Measurements from ENCODE around the gene CAVIN1.
"Not testable (repeated sequence)": the region's sequence is repeated elsewhere in the genome, so short reads cannot be mapped to it uniquely, and the experiment has no call there.

Gene CAVIN1

DNA sequence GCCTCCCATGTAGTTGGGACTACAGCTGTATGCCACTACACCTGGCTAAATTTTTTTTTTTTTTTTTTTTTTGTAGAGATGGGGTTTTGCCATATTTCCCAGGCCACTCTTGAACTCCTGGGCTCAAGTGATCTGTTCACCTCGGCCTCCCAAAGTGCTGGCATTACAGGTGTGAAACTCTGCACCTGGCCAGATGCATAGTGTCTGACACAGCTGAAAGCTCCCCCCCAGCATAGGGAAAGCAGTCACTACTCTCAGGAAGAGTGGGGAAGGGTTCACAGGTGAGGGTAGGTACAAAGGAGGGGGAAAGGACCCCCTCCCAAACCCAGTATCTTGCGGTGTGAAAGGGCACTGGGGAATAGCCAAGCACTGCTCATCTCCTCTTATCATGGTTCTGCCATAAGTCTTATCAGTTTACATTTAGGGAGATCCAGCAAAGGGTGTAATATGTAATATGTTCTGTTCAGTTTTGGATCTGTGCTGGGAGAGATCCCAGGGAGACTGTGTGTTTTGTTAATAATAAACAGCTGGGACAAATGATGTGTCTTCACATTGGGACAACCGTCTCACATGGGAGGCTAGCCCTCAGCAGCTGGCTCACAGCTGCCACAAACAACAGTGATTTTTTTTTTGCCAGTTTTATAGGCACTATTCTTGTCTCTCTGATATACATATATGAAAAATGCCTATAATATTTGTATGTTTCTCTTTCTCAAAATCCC lies 6.8 kb upstream of the CAVIN1 start:
- ATAC-seq, result no peak

DNA sequence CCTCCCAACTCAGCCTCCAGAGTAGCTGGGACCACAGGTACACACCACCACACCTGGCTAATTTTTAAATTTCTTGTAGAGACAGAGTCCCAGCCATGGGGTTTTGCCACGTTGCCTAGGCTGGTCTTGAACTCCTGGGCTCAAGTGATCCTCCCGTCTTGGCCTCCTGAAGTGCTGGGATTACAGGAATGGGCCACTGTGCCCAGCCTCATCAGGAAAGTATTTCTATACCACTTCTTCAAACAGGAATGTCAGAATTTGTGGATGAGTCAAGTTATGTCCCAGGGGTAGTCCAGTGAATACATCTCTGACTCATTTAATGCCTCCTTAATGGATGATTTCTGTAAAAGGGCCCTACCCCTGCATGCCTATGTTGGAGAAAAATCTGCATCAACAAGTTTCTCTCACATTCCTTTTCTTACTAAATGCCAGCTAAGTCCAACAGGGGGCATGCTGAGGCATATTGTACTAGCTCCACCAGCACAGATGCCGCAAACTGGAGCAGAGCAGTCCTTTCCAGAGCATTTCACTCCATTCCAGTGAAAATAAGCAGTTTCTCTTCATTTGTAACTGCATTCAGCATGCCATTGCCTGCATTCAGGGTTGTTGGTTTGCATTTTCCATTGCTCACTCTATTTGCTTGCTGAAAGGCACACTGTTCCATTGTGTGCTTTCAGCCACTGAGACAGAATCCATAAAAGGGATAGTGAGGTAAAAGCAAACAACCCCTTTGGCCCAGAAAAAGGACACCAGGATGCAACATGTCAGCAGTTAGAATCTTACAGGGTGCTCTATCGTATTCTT lies 5.3 kb upstream of the CAVIN1 start:
- ATAC-seq, result peak; percentile 44 to 51

DNA sequence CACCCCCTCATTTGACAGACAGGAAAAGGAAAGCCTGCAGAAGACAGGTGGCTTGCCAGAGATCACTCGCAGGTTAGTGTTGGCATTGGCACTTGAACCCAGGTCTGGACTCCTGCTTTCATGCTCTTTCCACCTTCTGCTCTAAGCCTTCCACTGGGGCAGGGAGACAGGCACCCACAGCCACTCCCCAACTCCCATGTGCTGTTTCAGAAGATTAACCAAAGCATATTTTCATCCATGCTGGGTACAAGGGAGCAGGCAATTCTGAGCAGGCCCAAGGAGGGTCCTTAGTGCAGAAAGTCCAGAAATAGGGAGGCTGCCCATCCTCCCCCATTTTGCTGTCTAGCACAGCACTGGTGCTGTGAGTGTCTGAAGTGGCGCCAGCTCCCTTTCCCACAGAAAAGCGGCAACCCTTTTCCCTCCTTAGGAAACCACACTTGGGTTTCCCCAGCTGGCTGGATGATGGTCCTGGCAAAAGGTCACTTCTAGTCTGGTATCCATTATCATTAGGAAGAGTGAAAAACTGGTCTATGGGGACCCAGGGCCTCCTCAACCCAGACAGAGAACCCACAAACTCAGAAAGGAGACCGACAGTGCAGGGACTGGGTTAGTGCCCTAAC lies 2.0 kb upstream of the CAVIN1 start:
- ATAC-seq, result no peak

DNA sequence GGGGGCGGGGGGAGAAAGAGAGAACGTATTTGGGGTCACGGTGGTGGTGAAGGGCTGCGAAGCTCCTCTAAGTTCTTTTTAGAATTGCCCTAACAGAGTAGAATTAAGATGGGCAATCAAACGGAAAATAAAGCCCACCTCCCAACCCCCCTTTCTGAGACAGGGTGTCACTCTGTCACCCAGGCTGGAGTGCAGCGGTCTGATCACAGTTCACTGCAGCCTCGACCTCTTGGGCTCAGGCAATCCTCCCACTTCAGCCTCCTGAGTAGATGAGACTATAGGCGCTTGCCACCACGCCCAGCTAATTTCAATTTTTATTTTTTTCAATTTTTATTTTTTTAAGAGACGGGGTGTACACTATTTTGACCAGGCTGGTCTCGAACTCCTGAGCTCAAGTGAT lies 710 bp upstream of the CAVIN1 start:
- ATAC-seq, result no peak

DNA sequence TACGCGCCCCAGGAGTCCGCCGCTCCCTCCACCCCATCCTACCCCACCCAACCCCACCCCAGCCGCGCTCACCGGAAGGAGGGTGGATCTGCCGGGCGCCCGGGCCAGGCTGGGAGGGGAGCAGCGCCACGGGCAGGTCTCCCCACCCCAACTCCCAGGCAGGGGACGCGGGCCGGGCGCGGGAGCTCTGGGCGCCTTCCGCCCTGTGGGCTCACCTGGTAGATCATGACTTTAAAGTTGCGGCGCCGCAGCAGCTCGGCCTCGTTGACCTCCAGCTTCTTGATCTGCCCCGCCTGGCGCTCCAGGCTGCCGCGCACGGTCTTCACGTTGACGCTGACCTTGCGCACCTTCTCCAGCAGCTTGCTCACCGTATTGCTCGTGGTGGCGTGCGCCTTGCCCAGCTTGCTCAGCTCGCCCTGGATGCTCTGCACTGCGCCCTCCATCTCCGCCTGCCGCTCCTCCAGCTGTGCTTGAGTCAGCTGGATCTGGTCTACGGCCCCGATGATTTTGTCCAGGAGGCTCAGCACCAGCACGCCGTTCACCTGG lies 571 bp downstream of the CAVIN1 start:
- peak; percentile 57 to 59 for ATAC-seq

DNA sequence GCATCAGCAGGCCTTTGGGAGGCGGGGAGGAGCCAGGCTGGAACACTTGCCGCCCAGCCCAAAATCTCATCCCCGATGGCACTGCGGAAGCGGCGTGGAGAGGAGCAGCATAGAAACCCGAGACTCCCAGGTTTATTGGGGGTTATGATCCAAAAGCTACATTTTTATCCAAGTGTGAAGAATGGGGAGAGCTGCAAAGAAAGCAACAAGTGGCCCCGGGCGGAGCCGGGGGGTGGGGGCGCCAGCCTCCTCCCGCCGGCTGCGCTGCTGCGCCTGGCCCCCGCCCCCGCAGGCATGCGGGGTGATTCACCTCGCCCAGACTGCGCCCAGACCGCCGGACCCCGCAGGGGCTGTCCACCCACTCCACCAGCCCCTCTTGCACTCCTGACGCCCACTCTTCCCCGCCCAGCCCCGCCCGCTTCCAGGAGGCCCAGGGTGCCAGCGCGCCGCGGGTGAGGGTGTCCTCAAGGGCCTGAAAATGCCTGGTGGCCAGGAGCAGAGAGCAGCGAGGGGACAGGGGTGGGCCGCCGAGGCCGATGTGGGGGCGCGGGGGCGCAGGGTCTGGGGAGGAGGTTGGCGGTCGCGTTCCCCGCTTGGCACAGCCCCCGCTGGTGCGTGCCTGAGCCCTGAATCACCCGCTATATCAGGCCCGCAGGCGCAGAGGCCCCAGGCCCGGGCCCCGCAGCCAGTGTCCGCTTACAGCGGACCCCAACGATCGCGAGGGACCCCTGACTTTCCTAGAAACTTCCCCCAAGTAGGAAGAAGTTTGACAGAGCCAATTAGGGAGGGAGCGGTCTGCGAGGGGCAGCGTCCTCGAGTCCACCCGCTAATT lies 1.3 kb downstream of the CAVIN1 start:
- peak; percentile 37 to 45 for ATAC-seq

DNA sequence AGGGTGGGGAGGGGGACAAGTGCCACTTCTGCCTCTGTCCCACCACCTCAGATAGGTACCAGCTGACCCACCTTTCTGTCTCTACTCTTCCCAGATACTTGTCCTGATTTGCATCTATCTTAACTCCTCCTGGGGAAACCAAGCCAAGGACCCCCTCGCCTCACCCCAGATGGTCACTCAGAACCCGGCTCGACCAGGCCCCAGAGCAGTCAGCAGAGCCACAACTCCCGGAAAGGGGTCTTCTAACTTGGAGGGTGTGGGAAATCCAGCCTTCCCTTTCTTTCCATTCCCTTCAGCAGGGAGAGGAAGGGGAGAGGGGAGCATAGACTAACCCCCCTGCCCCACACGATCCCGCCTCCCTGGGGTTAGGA lies 1.9 kb downstream of the CAVIN1 start:
- ATAC-seq, result no peak

DNA sequence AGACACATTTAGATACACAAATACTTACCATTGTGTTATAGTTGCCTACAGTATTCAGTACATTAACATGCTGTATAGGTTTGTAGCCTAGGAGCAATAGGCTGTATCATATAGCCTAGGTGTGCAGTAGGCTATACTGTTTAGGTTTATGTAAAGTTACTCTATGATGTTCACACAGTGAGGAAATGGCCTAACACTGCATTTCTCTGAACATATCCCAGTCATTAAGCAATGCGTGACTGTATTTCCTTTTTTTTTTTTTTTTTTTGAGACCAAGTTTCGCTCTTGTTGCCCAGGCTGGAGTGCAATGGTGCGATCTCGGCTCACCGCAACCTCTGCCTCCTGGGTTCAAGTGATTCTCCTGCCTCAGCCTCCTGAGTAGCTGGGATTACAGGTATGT lies 5.1 kb downstream of the CAVIN1 start:
- ATAC-seq, result not testable (repeated sequence)

DNA sequence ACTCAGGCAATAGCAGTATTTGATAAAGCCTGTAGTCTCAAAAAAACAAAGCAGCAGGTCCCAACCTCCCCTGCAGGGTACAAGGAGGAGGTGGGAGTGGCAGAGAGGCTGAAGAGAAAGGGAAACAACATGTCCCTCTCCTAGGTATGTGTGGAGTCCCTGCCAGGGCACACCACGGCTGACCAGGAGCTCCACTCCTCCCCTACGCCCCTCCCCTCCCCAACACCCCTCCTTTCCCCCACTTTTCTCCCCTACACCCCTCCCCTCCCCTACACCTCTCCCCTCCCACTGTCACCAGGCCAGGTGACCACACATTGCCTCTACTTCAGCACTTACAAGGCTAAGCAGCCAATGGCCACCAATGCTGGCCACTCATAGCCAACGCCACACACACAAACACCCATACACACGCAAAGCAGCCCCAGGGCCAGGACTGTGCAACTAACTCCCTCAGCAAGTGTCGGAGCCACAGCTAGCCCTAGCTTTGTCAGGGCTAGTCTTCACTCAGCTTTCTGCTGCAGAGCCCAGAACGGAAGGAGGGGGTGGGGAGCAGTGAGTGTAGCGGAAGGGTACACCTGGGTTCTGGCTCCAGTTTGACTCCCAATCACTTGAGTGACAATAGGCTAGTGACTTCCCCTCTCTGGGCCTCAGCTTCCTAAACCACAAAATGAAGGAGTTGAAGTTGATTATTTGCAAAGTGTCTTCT lies 8.2 kb downstream of the CAVIN1 start:
- peak; percentile 82 to 88 for ATAC-seq

DNA sequence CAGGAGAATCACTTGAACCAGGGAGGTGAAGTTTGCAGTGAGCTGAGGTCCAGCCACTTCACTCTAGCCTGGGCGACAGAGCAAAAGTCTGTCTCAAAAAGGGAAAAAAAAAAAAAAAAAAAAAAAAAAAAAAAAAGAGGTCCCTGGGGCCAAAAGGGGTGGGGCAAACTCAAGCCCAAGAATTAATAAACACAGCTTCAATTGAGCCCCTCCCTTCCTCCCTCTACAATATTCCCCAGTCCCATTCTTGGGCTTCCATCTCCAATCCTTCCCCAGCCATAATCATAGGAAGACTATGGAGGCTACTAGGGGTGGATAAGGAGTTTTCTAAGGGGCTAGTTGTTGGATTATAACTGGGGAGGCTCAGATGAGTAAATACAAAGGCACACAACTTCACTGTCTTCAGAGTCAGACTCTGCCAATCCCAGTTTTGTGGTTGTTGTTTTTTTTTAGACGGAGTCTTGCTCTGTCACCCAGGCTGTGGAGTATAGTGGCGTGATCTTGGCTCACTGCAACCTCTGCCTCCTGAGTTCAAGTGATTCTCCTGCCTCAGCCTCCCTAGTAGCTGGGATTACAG lies 9.5 kb downstream of the CAVIN1 start:
- no peak for ATAC-seq

DNA sequence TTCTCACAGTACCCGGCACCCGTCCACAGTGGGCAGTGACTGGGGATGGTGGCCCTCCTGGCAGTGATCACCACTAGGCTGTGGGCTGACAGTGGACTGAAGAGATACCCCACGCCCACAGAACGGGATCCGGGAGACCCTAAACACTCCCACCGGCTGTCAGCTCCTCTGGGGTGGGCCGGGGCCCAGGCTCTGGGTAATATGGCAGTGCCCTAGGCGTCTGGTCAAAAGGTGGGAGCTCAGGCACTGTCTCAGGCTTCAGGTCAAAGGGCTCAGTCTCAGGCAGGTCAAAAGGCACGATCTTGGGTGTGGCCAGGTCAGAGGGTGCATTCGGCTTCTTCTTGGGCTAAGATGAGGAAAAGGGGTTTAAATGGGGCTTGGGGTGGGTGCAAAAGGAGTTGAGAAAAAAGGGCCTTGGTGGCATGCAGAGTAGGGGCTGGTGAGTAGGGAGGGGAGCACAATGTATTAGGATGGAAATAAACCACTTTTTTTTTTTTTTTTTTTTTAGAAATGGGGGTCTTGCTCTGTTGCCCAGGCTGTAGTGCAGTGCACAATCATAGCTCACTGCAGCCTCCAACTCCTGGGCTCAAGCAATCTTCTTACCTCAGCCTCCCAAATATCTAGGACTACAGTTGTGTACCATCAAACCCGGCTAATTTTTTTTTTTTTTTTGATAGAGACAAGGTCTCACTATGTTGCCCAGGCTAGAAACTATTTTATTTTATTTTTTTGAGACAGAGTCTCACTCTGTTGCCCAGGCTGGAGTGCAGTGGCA lies 11.0 kb downstream of the CAVIN1 start:
- ATAC-seq, result no peak

DNA sequence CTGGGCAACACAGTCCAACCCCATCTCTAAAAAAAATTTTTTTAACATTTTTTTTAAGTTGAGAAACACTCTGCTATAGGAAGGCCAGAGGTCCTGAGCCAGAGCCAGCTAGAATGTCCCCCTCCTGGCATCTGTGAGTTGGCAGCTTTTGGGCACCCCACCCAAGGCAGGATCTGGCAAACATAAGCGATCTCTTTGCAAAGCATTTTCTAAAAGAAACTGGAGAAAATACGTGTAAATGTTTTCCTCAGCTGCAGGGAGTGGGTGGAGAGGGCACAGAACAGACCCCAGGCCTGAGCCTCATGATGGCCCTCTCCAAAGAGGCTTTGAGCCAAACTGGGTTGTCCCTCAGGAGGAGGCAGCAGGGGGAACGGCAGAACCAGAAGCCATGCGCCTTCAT lies 11.7 kb downstream of the CAVIN1 start:
- ATAC-seq, result no peak

DNA sequence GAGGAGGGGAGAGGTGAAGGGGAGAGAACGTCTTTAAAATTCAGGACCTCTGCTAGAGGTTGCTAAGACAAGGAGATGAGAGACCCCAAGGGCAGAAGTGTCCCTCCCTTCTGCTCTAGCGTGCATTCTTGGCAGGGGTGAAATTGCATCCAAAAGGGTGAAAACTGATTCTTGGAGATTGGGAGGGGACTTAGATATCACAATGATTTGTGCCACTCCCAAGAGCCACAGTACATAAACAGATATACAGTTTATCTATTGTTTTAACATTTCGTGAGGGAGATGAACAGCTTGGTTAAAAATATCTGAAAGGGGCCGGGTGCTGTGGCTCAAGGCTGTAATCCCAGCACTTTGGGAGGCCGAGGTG lies 12.8 kb downstream of the CAVIN1 start:
- ATAC-seq, result no peak

DNA sequence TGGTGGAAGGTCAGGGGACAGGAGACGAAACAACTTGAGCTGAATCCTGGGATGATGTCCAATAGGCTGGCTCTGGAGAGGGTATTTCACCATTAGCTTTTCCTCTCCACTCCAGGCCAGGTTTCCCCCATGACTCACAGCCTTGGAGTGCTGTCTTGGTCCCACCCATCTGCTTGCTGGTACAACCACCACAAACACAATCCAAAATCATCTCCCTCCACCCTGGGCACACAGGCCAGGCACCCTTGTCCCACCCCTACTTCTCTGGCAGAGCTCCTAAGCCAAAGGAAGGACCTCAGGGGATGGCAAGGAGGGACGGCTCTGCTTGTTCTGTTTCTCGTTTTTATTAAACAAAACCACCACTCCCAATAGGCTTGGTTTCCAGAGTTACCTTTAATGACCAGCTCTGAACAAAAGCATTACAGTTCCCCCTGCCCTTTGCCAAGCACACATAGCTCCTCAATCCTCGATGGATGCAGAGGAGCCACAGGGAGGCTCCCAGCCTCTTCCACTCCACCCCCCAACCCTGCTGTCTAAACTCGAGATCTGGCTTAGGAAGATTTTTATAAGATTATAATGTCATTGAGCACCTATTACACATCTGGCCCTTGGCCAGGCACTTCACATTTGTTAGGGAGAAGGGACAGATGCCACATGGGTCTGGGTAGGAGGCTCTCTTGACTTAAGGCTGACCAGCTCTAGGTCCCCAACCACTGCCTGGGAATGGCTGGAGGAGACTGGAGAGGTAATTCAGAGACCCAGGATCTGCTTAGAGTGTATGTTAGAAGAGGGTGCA lies 13.3 kb downstream of the CAVIN1 start:
- ATAC-seq, result no peak

DNA sequence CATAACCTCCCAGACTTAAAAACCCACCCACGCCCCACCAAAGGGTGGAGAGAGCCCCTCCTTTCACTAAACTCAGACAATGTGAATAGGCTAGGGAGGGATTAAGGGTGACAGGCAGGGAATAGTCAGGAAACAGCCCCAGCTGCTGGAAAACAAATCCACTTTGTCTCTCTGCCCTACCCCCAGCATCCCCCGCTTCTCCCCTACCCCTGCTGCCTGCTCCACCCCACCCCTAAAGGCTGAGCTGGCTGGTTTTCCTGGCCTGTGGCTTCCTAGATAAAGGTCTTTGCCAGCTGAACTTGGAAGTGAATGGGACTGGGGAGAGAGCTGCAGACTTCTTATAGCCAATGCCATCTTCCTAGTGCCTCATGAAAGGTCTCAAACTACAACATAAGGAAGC lies 15.0 kb downstream of the CAVIN1 start:
- ATAC-seq, result no peak

DNA sequence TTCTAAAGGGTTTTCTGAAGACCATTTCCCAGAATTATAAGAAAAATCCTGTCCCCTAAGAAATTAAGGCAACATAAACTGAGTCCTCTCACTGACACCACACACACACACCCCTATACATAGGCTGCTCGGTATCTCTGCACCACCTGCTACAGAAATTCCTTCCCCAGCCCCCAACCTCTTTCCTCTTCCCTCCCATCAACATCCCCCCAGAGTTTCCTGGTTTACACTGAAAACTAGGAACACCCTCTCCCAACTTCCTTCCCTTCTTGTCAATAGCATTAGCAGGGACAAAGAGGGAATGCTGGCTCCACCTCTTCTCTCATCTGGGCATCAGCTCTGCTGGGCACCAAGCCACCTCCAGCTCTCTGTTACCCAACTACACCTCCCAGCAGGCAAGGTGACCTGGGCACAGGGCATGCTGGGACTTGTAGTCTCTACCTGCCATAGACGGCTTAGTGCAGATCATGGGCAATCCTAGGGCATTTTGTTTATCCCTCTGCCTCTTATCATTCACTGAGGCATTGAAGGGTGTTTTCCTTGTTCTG lies 15.7 kb downstream of the CAVIN1 start:
- peak; percentile 87 to 91 for ATAC-seq

DNA sequence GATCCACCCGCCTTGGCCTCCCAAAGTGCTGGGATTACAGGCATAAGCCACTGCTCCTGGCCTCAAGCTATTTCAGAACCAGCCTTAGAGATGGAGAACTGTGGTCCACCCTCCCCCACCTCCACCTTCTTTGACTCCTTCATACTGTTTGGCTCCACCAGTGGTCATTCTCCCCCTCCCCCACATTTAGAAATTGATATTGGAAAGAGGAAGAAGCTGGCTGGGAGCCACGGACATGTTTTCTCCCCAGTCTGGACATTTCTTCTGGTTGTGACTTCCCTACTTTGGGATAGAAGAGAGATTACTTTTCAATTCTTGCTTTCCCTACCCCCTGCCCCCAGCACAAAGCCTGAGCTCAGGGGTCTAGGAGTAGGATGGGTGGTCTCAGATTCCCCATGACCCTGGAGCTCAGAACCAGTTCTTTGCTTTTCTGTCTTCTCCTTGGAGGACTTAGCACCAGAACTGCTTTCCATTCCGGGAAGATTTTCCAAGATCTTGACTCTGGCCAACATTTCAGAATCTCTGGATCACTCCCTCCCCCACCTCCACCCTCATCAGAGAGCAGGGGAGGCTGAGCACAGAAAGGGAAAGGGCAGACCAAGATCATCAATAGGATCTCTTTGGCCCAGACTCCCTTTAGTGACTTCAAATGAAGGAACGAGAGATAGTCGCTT lies 16.3 kb downstream of the CAVIN1 start:
- ATAC-seq, result no peak

DNA sequence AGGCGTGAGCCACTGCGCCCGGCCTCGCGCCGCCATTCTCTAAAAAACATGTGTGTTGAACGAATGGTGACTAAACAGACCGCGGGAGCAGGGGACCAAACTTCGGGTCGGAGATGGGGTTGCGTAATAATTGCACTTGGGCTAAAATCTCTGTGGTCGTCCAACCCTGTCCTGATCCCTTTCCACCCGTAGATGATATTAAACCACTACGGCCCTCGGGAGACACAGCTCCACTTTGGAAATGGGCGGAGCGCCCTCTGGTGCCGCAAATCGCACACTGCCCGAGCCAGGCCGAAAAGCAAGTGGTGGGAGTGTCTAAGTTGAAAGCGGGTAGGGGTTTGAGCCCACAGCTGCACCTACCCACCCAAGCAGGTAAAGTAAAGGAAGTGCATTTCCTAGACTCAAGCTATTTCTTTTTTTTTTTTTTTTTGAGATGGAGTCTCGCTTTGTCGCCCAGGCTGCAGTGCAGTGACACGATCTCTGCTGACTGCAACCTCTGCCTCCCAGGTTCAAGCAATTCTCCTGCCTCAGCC lies 17.0 kb downstream of the CAVIN1 start:
- peak; percentile 78 for ATAC-seq

DNA sequence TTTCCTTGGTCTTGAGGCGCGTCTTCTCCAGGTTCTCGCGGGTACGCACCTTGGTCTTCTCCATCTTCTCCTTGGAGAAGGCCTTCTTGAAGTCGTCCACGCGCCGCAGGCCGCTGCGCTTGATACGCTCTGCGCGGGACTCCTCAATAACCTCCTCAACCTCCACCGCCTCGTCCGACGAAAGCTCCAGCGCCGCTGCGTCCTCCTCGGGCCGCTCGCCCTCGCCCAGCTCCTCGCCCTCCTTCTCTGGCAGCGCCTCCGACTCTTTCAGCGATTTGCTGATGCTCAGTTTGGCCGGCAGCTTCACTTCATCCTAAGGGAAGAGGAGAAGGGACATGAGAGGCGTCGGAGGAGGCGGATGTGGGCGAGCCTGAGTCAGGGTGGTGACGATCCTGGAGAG lies 18.0 kb downstream of the CAVIN1 start:
- no peak for ATAC-seq
